ENCODE measurements around the gene SLC35G6.
"Not testable (repeated sequence)": the region's sequence is repeated elsewhere in the genome, so short reads cannot be mapped to it uniquely, and the experiment has no call there.

- not testable (repeated sequence) for TF ChIP-seq CTCF (optimal IDR thresholded peaks at IDR 0.05 in 1 of 3, IDR thresholded peaks at IDR 0.05 in 1 of 3, conservative IDR thresholded peaks at IDR 0.05 in 1 of 3; ENCODE audit: extremely low read depth in 1 of 3, insufficient read depth in 2 of 3, low read length in 3 of 3); EZH2 (IDR thresholded peaks at IDR 0.05; ENCODE audit: low read length)
Measured at GRCh38 chr17:7470457-7470973, 10.7 kb upstream of the SLC35G6 start.
